ENCODE data around the gene DCAF7.

DCAF7 gene

DNA sequence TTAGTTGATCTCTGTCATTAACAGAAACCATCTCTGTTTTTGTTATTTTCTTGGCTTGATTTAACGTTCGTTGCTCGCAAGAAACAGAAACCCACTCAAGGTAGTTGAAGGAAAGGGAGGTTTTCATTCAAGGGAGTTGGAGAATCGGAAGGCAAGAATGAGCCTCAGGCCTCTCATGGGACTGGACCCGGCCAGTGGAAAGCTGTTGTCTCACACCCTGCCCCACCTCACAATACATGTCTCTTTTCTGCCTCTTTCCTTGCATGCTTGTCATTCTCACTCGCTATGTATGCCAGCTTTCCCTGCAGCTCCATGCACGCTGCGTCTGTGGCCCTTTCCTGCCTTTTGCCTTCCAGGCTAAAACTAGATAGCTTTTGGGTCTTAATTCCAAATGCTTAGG, 18.3 kb downstream of the DCAF7 start:
- Histone ChIP-seq H3K4me2 (ENCODE audit: low read length) (no peak overlapping the region), H3K79me2 (ENCODE audit: control insufficient read depth, low read length) (peaks cover 87% of the 10 kb centered on the region), H3K4me3 (ENCODE audit: low read length) (no peak overlapping the region), H3K27ac (ENCODE audit: low read depth, low read length) (no peak overlapping the region), H4K20me1 (ENCODE audit: control insufficient read depth, insufficient read depth, low read depth, low read length) (peaks cover 14% of the 10 kb centered on the region; the same call in 1 of the 2 replicates), H3K9me3 (ENCODE audit: control insufficient read depth, insufficient read depth, low read length) (no peaks in the 10 kb centered on the region), H3K4me1 (ENCODE audit: control insufficient read depth, low read length) (no peaks in the 10 kb centered on the region), H3F3A (ENCODE audit: control insufficient read depth, insufficient read depth) (no peaks in the 10 kb centered on the region), H3K27me3 (ENCODE audit: control insufficient read depth, low read length) (no peaks in the 10 kb centered on the region), H3K9me2 (replicated peaks; ENCODE audit: control insufficient read depth, low read length) (no peaks in the 10 kb centered on the region), H3K36me3 (ENCODE audit: control insufficient read depth, low read length) (no peaks in the 10 kb centered on the region; the same call in 1 of the 2 replicates)
- TF ChIP-seq EZH2phosphoT487 (IDR thresholded peaks at IDR 0.05; ENCODE audit: borderline replicate concordance, low read length) (no peak), CTCF (IDR thresholded peaks at IDR 0.05; ENCODE audit: low read depth, low read length, poor library complexity, severe bottlenecking) (no peak)

DNA sequence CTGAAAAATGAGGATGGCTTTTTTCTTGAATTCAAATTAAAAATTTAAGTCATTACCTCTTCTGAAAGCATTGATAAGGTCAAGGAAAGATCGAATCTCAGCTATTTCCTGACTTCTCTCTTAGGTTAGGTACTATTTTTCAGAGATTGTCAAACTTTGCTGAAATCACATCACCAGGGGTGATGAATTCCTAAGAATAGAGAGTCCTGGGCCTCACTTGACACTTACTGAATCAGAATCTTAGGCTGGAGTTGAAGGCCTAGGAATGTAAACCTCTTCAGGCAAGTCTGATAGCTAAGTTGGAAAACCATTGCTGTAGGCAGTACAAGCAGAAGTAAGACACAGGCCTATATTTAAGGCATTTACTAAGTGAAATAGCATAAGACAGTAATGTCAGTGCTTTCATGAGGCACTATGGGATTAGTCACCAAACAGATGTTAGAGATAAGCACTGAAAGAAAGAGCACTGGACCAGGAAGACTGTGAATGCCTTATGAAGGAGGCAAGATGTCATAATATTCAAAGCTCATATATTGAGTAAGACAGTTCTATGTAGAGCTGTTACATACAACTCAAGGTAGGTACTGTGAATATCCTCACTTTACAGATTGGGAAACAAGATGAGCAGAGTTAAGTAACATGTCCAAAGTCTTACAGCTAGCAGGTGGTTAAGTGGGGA, 21.5 kb downstream of the DCAF7 start:
- Histone ChIP-seq H3K79me2 (ENCODE audit: control insufficient read depth, low read length) (peaks cover 85% of the 10 kb centered on the region), H4K20me1 (ENCODE audit: control insufficient read depth, insufficient read depth, low read depth, low read length) (peaks cover 14% of the 10 kb centered on the region; the same call in 1 of the 2 replicates), H3K27ac (ENCODE audit: low read depth, low read length) (no peak overlapping the region), H3K4me1 (ENCODE audit: control insufficient read depth, low read length) (no peaks in the 10 kb centered on the region), H3K4me2 (ENCODE audit: low read length) (no peak overlapping the region), H3K9me2 (replicated peaks; ENCODE audit: control insufficient read depth, low read length) (no peaks in the 10 kb centered on the region), H3F3A (ENCODE audit: control insufficient read depth, insufficient read depth) (no peaks in the 10 kb centered on the region), H3K9me3 (ENCODE audit: control insufficient read depth, insufficient read depth, low read length) (no peaks in the 10 kb centered on the region), H3K36me3 (ENCODE audit: control insufficient read depth, low read length) (peaks cover 2% of the 10 kb centered on the region; the same call in 1 of the 2 replicates), H3K27me3 (ENCODE audit: control insufficient read depth, low read length) (no peaks in the 10 kb centered on the region), H3K4me3 (ENCODE audit: low read length) (no peak overlapping the region)
- TF ChIP-seq EZH2phosphoT487 (IDR thresholded peaks at IDR 0.05; ENCODE audit: borderline replicate concordance, low read length): no peak
- TF ChIP-seq CTCF (IDR thresholded peaks at IDR 0.05; ENCODE audit: low read depth, low read length, poor library complexity, severe bottlenecking): no peak

DNA sequence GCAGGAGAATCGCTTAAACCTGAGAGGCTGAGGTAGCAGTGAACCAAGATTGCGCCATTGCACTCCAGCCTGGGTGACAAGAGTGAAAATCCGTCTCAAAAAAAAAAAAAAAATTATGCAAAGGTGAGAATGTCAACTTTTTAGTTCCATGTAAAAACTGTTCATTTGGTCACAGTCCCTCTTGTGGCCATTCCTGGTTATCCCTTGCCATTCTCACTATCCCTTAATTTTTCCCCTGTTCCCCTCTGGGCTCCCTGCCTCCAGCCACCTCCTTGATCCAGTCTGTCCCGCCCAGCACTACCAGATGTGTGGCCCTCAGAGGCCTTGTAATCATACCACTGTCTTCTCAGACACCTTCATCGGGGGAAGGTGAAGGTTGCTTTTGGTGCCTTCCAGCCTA, 23.4 kb downstream of the DCAF7 start:
- H3K79me2 ChIP-seq (ENCODE audit: control insufficient read depth, low read length): peaks cover 85% of the 10 kb centered on the region
- no peaks in the 10 kb centered on the region for H3K4me1 ChIP-seq (ENCODE audit: control insufficient read depth, low read length)
- no peak overlapping the region for H3K4me3 ChIP-seq (ENCODE audit: low read length)
- no peak overlapping the region for H3K4me2 ChIP-seq (ENCODE audit: low read length)
- H3K36me3 ChIP-seq (ENCODE audit: control insufficient read depth, low read length): peaks cover 11% of the 10 kb centered on the region; the same call in 1 of the 2 replicates
- no peaks in the 10 kb centered on the region for H3F3A ChIP-seq (ENCODE audit: control insufficient read depth, insufficient read depth)
- H3K9me2 ChIP-seq (replicated peaks; ENCODE audit: control insufficient read depth, low read length): no peaks in the 10 kb centered on the region
- H4K20me1 ChIP-seq (ENCODE audit: control insufficient read depth, insufficient read depth, low read depth, low read length): peaks cover 14% of the 10 kb centered on the region; the same call in 1 of the 2 replicates
- TF ChIP-seq CTCF (IDR thresholded peaks at IDR 0.05; ENCODE audit: low read depth, low read length, poor library complexity, severe bottlenecking): peak; percentile 34
- TF ChIP-seq EZH2phosphoT487 (IDR thresholded peaks at IDR 0.05; ENCODE audit: borderline replicate concordance, low read length): no peak
- no peaks in the 10 kb centered on the region for H3K9me3 ChIP-seq (ENCODE audit: control insufficient read depth, insufficient read depth, low read length)
- H3K27ac ChIP-seq (ENCODE audit: low read depth, low read length): no peak overlapping the region
- H3K27me3 ChIP-seq (ENCODE audit: control insufficient read depth, low read length): no peaks in the 10 kb centered on the region
